GM23338 (cell line): ENCODE measurements around the gene SETD1A. TPM values are rescaled to one million over a fixed set of nuclear protein-coding genes. Genes with fewer than 3 reads are reported as not detected.

Experiments
- ATAC-seq: fragments of 200-7000 bp; cut with Tn5 transposase; 3 replicates; pipeline ENCODE4 v1.9.1; 2020
- DNase-seq: peaks from one replicate; pipeline ENCODE4 v3.0.0-alpha.2; 2015; ENCODE audit warnings: low spot score
- H2AFZ ChIP-seq: fragments of 200-600 bp; sonication (generic); 2 replicates; pipeline ENCODE4 v1.8.0; 2016; ENCODE audit warnings: antibody characterized with exemption, mild to moderate bottlenecking, moderate library complexity
- H3F3A ChIP-seq: fragments of 200-600 bp; sonication (generic); replicated peaks from 2 replicates; pipeline ENCODE4 v1.8.0; 2017; ENCODE audit warnings: antibody characterized with exemption, mixed run types, low read depth
- H3K27ac ChIP-seq: fragments of 200-600 bp; sonication (generic); 2 replicates; pipeline ENCODE4 v1.6.1; 2016; ENCODE audit warnings: low read depth
- H3K27me3 ChIP-seq: fragments of 200-600 bp; sonication (generic); 2 replicates; pipeline ENCODE4 v1.8.0; 2016; ENCODE audit warnings: mild to moderate bottlenecking, mixed run types, moderate library complexity; ENCODE audit not compliant: insufficient read depth
- H3K36me3 ChIP-seq: fragments of 200-600 bp; sonication (generic); 2 replicates; pipeline ENCODE4 v1.8.0; 2016; ENCODE audit warnings: mild to moderate bottlenecking; ENCODE audit not compliant: insufficient read depth
- H3K4me1 ChIP-seq: fragments of 200-600 bp; sonication (generic); 2 replicates; pipeline ENCODE4 v1.8.0; 2016; ENCODE audit warnings: mild to moderate bottlenecking, moderate library complexity; ENCODE audit not compliant: insufficient read depth
- H3K4me2 ChIP-seq: fragments of 200-600 bp; sonication (generic); 2 replicates; pipeline ENCODE4 v1.7.1; 2017; ENCODE audit warnings: mixed run types
- H3K4me3 ChIP-seq: fragments of 200-600 bp; sonication (generic); 2 replicates; pipeline ENCODE4 v1.6.1; 2016; ENCODE audit warnings: mixed run types
- H3K79me2 ChIP-seq: fragments of 200-600 bp; sonication (generic); replicated peaks from 2 replicates; pipeline ENCODE4 v1.8.0; 2017; ENCODE audit warnings: mild to moderate bottlenecking; ENCODE audit not compliant: insufficient read depth
- H3K9me2 ChIP-seq: fragments of 200-600 bp; sonication (generic); 2 replicates; pipeline ENCODE4 v1.8.0; 2017; ENCODE audit not compliant: insufficient read depth
- H4K20me1 ChIP-seq: fragments of 200-600 bp; sonication (generic); replicated peaks from 2 replicates; pipeline ENCODE4 v1.8.0; 2017; ENCODE audit warnings: mild to moderate bottlenecking; ENCODE audit not compliant: insufficient read depth
- H3K27ac Mint-ChIP-seq: 2 replicates; pipeline ENCODE4 v1.8.0; 2020; ENCODE audit warnings: inconsistent platforms, mild to moderate bottlenecking, moderate library complexity, mixed read lengths
- H3K27me3 Mint-ChIP-seq: 3 replicates; pipeline ENCODE4 v1.8.0; 2022; ENCODE audit warnings: low read depth, mild to moderate bottlenecking, moderate library complexity, mixed read lengths, inconsistent platforms; ENCODE audit not compliant: insufficient read depth, poor library complexity
- H3K36me3 Mint-ChIP-seq: 3 replicates; pipeline ENCODE4 v1.8.0; 2021; ENCODE audit warnings: low read depth, mild to moderate bottlenecking, inconsistent platforms, moderate library complexity, mixed read lengths
- H3K4me1 Mint-ChIP-seq: 3 replicates; pipeline ENCODE4 v1.8.0; 2020; ENCODE audit warnings: mild to moderate bottlenecking, inconsistent platforms, mixed read lengths
- H3K4me3 Mint-ChIP-seq: 3 replicates; pipeline ENCODE4 v1.8.0; 2021; ENCODE audit warnings: moderate library complexity, mild to moderate bottlenecking, inconsistent platforms, mixed read lengths
- H3K9me3 Mint-ChIP-seq: 3 replicates; pipeline ENCODE4 v1.8.0; 2020; ENCODE audit warnings: moderate library complexity, mild to moderate bottlenecking, inconsistent platforms, mixed read lengths
- CREB1 ChIP-seq: fragments of 250-450 bp; sonication (Bioruptor Pico); IDR thresholded peaks from 2 replicates; pipeline ENCODE4 v1.5.0; 2020; ENCODE audit warnings: low read depth, mild to moderate bottlenecking, moderate library complexity
- CTCF ChIP-seq, 2 experiments: fragments of 200-600 bp in 1 of 2; sonication (generic) in 1 of 2; conservative IDR thresholded peaks; 2 replicates each; pipeline versions ENCODE4 v1.5.1 to v1.6.1; 2016 to 2017; ENCODE audit warnings: antibody characterized with exemption in 2 of 2, low read depth in 2 of 2, mild to moderate bottlenecking in 2 of 2, moderate library complexity in 1 of 2
- ETS1 ChIP-seq: IDR thresholded peaks from 2 replicates; pipeline ENCODE4 v1.6.1; 2016; ENCODE audit warnings: antibody characterized with exemption
- EZH2 ChIP-seq: fragments of 200-600 bp; sonication (generic); IDR thresholded peaks from one replicate; pipeline ENCODE4 v1.8.0; 2017; ENCODE audit warnings: antibody characterized with exemption, mild to moderate bottlenecking, low read depth; ENCODE audit not compliant: unreplicated experiment
- EZH2phosphoT487 ChIP-seq: fragments of 200-600 bp; sonication (generic); IDR thresholded peaks from one replicate; pipeline ENCODE4 v1.8.1; 2018; ENCODE audit warnings: antibody characterized with exemption; ENCODE audit not compliant: unreplicated experiment
- JUNB ChIP-seq: IDR thresholded peaks from one replicate; pipeline ENCODE4 v1.6.1; 2016; ENCODE audit warnings: antibody characterized with exemption; ENCODE audit not compliant: unreplicated experiment
- NANOG ChIP-seq: IDR thresholded peaks from 2 replicates; pipeline ENCODE4 v1.6.1; 2016; ENCODE audit warnings: antibody characterized with exemption, borderline replicate concordance
- POLR2AphosphoS5 ChIP-seq: IDR thresholded peaks from 2 replicates; pipeline ENCODE4 v1.6.1; 2016; ENCODE audit warnings: antibody characterized with exemption, low read depth
- REST ChIP-seq: IDR thresholded peaks from one replicate; pipeline ENCODE4 v1.6.1; 2018; ENCODE audit warnings: antibody characterized with exemption; ENCODE audit not compliant: unreplicated experiment
- STAT1 ChIP-seq: IDR thresholded peaks from one replicate; pipeline ENCODE4 v1.6.1; 2016; ENCODE audit warnings: antibody characterized with exemption; ENCODE audit not compliant: unreplicated experiment
- ZNF114 ChIP-seq: fragments of 250-450 bp; sonication (Bioruptor Pico); IDR thresholded peaks from 2 replicates; pipeline ENCODE4 v1.5.0; 2020; ENCODE audit warnings: mild to moderate bottlenecking, moderate library complexity
- ZNF331 ChIP-seq: fragments of 250-450 bp; sonication (Bioruptor Pico); IDR thresholded peaks from 2 replicates; pipeline ENCODE4 v1.5.0; 2020; ENCODE audit warnings: low read depth, mild to moderate bottlenecking, moderate library complexity
- ZNF462 ChIP-seq: fragments of 250-450 bp; sonication (Bioruptor Pico); IDR thresholded peaks from 2 replicates; pipeline ENCODE4 v1.5.0; 2020; ENCODE audit warnings: mild to moderate bottlenecking, moderate library complexity
- polyA plus RNA-seq: library from polyadenylated mRNA; unstranded; fragments of >200 nt; fragmentation: Nextera tagmentation; extraction: Ambion mirVana; gene quantifications from 2 replicates; pipeline ENCODE4 v1.2.1, GENCODE V29; 2016
- total RNA-seq: library from RNA; depleted of rRNA; stranded (reverse); fragments of >200 nt; shearing (Covaris generic); gene quantifications from 2 replicates; pipeline ENCODE4 v1.2.3, GENCODE V29; 2014

Gene SETD1A
- total and polyA plus RNA-seq, 2 experiments from 2014 or later = 10.8 to 21.9 TPM

GRCh38 chr16:30976486-30976885 lies 18.9 kb downstream of the SETD1A start:
- Histone ChIP-seq H3K9me2 (no peaks in the 10 kb centered on the region), H3K27me3 (no peaks in the 10 kb centered on the region), H3K4me2 (no peak overlapping the region), H3K79me2 (no peaks in the 10 kb centered on the region), H3K4me3 (no peak overlapping the region), H3K4me1 (no peaks in the 10 kb centered on the region), H3F3A (peaks cover 3% of the 10 kb centered on the region; the same call in 1 of the 2 replicates), H2AFZ (no peak overlapping the region), H4K20me1 (peaks cover 16% of the 10 kb centered on the region), H3K27ac (no peak overlapping the region), H3K36me3 (peaks cover 23% of the 10 kb centered on the region)
- Mint-ChIP-seq H3K4me3 (no peak overlapping the region), H3K9me3 (no peaks in the 10 kb centered on the region), H3K27ac (no peak overlapping the region), H3K36me3 (peaks cover 69% of the 10 kb centered on the region), H3K4me1 (no peaks in the 10 kb centered on the region), H3K27me3 (peaks cover 20% of the 10 kb centered on the region)
- DNase-seq (no peak), ATAC-seq (no peak)
- TF ChIP-seq EZH2 = no peak
- no peak for TF ChIP-seq EZH2phosphoT487
- no peak for TF ChIP-seq REST
- no peak for TF ChIP-seq ZNF114 (CRISPR knock-in tag)
- TF ChIP-seq CREB1 (CRISPR knock-in tag) = no peak
- TF ChIP-seq POLR2AphosphoS5 = no peak
- no peak for TF ChIP-seq ZNF331 (CRISPR knock-in tag)
- no peak for TF ChIP-seq STAT1
- TF ChIP-seq JUNB = no peak
- no peak for TF ChIP-seq CTCF (conservative IDR thresholded peaks at IDR 0.05; ENCODE audit: low read depth in 2 of 2)
- no peak for TF ChIP-seq NANOG
- no peak for TF ChIP-seq ZNF462
- TF ChIP-seq ETS1 = no peak
